ENCODE data around the gene LRP6.

DNA sequence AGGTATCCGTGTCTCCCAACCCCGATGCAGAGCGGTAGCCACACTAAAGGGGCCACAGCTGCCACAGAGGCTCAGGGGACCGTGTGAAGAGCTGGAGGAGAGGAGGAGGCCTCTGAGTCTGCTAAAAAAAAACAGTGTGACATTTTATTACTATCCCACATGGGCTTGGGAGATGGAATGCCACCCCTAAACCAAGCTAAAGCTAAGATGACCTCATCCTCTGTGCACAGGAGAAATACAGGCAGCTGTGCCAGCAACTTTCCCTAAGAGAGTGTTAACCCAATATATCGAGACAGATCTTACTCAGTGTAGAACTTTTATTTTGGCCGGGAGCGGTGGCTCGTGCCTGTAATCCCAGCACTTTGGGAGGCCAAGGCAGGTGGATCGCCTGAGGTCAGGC is 178.1 kb downstream of the LRP6 start:
- TF ChIP-seq, protein P1, sequence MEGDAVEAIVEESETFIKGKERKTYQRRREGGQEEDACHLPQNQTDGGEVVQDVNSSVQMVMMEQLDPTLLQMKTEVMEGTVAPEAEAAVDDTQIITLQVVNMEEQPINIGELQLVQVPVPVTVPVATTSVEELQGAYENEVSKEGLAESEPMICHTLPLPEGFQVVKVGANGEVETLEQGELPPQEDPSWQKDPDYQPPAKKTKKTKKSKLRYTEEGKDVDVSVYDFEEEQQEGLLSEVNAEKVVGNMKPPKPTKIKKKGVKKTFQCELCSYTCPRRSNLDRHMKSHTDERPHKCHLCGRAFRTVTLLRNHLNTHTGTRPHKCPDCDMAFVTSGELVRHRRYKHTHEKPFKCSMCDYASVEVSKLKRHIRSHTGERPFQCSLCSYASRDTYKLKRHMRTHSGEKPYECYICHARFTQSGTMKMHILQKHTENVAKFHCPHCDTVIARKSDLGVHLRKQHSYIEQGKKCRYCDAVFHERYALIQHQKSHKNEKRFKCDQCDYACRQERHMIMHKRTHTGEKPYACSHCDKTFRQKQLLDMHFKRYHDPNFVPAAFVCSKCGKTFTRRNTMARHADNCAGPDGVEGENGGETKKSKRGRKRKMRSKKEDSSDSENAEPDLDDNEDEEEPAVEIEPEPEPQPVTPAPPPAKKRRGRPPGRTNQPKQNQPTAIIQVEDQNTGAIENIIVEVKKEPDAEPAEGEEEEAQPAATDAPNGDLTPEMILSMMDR (IDR thresholded peaks at IDR 0.05 in 8 of 11, conservative IDR thresholded peaks at IDR 0.05 in 3 of 11) = no peak
- TF ChIP-seq POLR2A (IDR thresholded peaks at IDR 0.05) (no peak), POLR2AphosphoS5 (IDR thresholded peaks at IDR 0.05) (no peak)
